Muscle layer of colon (tissue), 2 donors: ENCODE measurements around the gene ADARB1.

Experiments used
- H3K27ac ChIP-seq: one replicate; pipeline ENCODE4 v1.7.0; 2013; ENCODE audit warnings: low read depth, mild to moderate bottlenecking, low read length, moderate library complexity
- H3K27me3 ChIP-seq, 2 donors: one replicate each; pipeline ENCODE4 v1.7.0; 2013; ENCODE audit warnings: low read length in 2 of 2, mild to moderate bottlenecking in 2 of 2; ENCODE audit not compliant: insufficient read depth in 2 of 2, control insufficient read depth in 1 of 2
- H3K36me3 ChIP-seq: one replicate; pipeline ENCODE4 v1.7.0; 2013; ENCODE audit warnings: mild to moderate bottlenecking, low read length; ENCODE audit not compliant: insufficient read depth
- H3K4me1 ChIP-seq: one replicate; pipeline ENCODE4 v1.7.0; 2013; ENCODE audit warnings: mild to moderate bottlenecking, low read length; ENCODE audit not compliant: insufficient read depth
- H3K4me3 ChIP-seq, 2 donors: one replicate each; pipeline ENCODE4 v1.7.0; 2013; ENCODE audit warnings: low read length in 2 of 2, low read depth in 1 of 2, mild to moderate bottlenecking in 1 of 2, moderate library complexity in 1 of 2
- H3K9ac ChIP-seq: one replicate; pipeline ENCODE4 v1.7.0; 2013; ENCODE audit warnings: low read length
- H3K9me3 ChIP-seq: one replicate; pipeline ENCODE4 v1.7.0; 2013; ENCODE audit warnings: mild to moderate bottlenecking, low read length
- donor health status: abdominal sarcoma.
- donor health status: Adenocarcinoma of cecum.

Gene ADARB1

GRCh38 chr21:45178070-45178608, 103.8 kb downstream of the ADARB1 start:
- Histone ChIP-seq H3K9ac (no peak overlapping the region), H3K36me3 (peaks cover 61% of the 10 kb centered on the region)

GRCh38 chr21:45178971-45179370, 104.6 kb downstream of the ADARB1 start:
- H3K27me3 ChIP-seq: no peaks in the 10 kb centered on the region
- no peaks in the 10 kb centered on the region for H3K9me3 ChIP-seq
- no peak overlapping the region for H3K4me3 ChIP-seq
- H3K4me1 ChIP-seq: no peaks in the 10 kb centered on the region
- H3K27ac ChIP-seq: no peak overlapping the region
- H3K9ac ChIP-seq: no peak overlapping the region
- H3K36me3 ChIP-seq: peaks cover 61% of the 10 kb centered on the region

More at GRCh38 chr21:45178070-45178608, 103.8 kb downstream of the ADARB1 start:
- Histone ChIP-seq H3K4me3 (no peak overlapping the region), H3K9me3 (no peaks in the 10 kb centered on the region), H3K4me1 (no peaks in the 10 kb centered on the region), H3K27ac (no peak overlapping the region), H3K27me3 (no peaks in the 10 kb centered on the region)

GRCh38 chr21:45179568-45180245, 105.3 kb downstream of the ADARB1 start:
- Histone ChIP-seq H3K36me3 (peaks cover 64% of the 10 kb centered on the region), H3K9me3 (no peaks in the 10 kb centered on the region), H3K4me3 (no peak overlapping the region), H3K27me3 (no peaks in the 10 kb centered on the region), H3K27ac (no peak overlapping the region), H3K9ac (no peak overlapping the region), H3K4me1 (no peaks in the 10 kb centered on the region)

- Histone ChIP-seq H3K9me3 (no peaks in the 10 kb centered on the region), H3K4me1 (no peaks in the 10 kb centered on the region), H3K27ac (no peak overlapping the region), H3K4me3 (no peak overlapping the region), H3K27me3 (no peaks in the 10 kb centered on the region), H3K36me3 (peaks cover 69% of the 10 kb centered on the region), H3K9ac (no peak overlapping the region)
These were observed 105.8 kb downstream of the ADARB1 start for GRCh38 chr21:45180246-45180599.

GRCh38 chr21:45182958-45183357, 108.6 kb downstream of the ADARB1 start:
- Histone ChIP-seq H3K9me3 (peaks cover 16% of the 10 kb centered on the region), H3K4me1 (no peaks in the 10 kb centered on the region), H3K36me3 (peaks cover 73% of the 10 kb centered on the region), H3K4me3 (no peak overlapping the region), H3K9ac (no peak overlapping the region), H3K27me3 (no peaks in the 10 kb centered on the region), H3K27ac (no peak overlapping the region)

GRCh38 chr21:45183852-45184251, 109.5 kb downstream of the ADARB1 start:
- H3K27me3 ChIP-seq: no peaks in the 10 kb centered on the region
- no peak overlapping the region for H3K4me3 ChIP-seq
- H3K27ac ChIP-seq: no peak overlapping the region
- H3K9ac ChIP-seq: no peak overlapping the region
- peaks cover 72% of the 10 kb centered on the region for H3K36me3 ChIP-seq
- no peaks in the 10 kb centered on the region for H3K4me1 ChIP-seq
- peaks cover 19% of the 10 kb centered on the region for H3K9me3 ChIP-seq

DNA sequence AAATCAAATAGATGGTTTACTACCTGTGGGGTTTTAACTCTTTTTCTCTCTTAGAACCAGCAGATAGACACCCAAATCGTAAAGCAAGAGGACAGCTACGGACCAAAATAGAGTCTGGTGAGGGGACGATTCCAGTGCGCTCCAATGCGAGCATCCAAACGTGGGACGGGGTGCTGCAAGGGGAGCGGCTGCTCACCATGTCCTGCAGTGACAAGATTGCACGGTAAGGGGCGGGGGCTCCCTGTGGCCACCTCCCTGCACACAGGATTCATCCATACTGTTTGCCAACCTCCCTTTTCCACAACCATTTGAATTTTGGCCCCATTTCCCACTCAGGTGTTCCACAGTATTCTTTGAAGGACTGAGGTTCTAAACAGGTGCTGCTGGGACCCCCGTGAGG, 110.5 kb downstream of the ADARB1 start:
- Histone ChIP-seq H3K9me3 (peaks cover 23% of the 10 kb centered on the region), H3K4me1 (no peaks in the 10 kb centered on the region), H3K36me3 (peaks cover 74% of the 10 kb centered on the region), H3K27me3 (no peaks in the 10 kb centered on the region), H3K27ac (no peak overlapping the region), H3K4me3 (no peak overlapping the region), H3K9ac (no peak overlapping the region)

GRCh38 chr21:45186709-45187108, 112.3 kb downstream of the ADARB1 start:
- Histone ChIP-seq H3K27me3 (no peaks in the 10 kb centered on the region), H3K27ac (no peak overlapping the region), H3K9me3 (peaks cover 28% of the 10 kb centered on the region), H3K4me1 (peaks cover 8% of the 10 kb centered on the region), H3K9ac (no peak overlapping the region), H3K4me3 (no peak overlapping the region), H3K36me3 (peaks cover 59% of the 10 kb centered on the region)

- no peak overlapping the region for H3K9ac ChIP-seq
- no peaks in the 10 kb centered on the region for H3K27me3 ChIP-seq
- H3K36me3 ChIP-seq: peaks cover 58% of the 10 kb centered on the region
- no peak overlapping the region for H3K27ac ChIP-seq
- no peak overlapping the region for H3K4me3 ChIP-seq
- peaks cover 8% of the 10 kb centered on the region for H3K4me1 ChIP-seq
- peaks cover 28% of the 10 kb centered on the region for H3K9me3 ChIP-seq
These were observed 113.3 kb downstream of the ADARB1 start for GRCh38 chr21:45187646-45188045.

- peaks cover 8% of the 10 kb centered on the region for H3K4me1 ChIP-seq
- no peak overlapping the region for H3K27ac ChIP-seq
- H3K36me3 ChIP-seq: peaks cover 56% of the 10 kb centered on the region
- H3K4me3 ChIP-seq: no peak overlapping the region
- no peaks in the 10 kb centered on the region for H3K27me3 ChIP-seq
- peaks cover 28% of the 10 kb centered on the region for H3K9me3 ChIP-seq
- no peak overlapping the region for H3K9ac ChIP-seq
These were observed 115.6 kb downstream of the ADARB1 start for GRCh38 chr21:45190013-45190412.

GRCh38 chr21:45192332-45192731, 118.0 kb downstream of the ADARB1 start:
- Histone ChIP-seq H3K27me3 (no peaks in the 10 kb centered on the region), H3K9ac (no peak overlapping the region), H3K4me1 (peaks cover 8% of the 10 kb centered on the region), H3K27ac (no peak overlapping the region), H3K4me3 (no peak overlapping the region), H3K36me3 (peaks cover 33% of the 10 kb centered on the region), H3K9me3 (peaks cover 18% of the 10 kb centered on the region)

- Histone ChIP-seq H3K4me1 (no peaks in the 10 kb centered on the region), H3K36me3 (peaks cover 18% of the 10 kb centered on the region)
These were observed 122.2 kb downstream of the ADARB1 start for GRCh38 chr21:45196620-45197019.

More at GRCh38 chr21:45196620-45197019, 122.2 kb downstream of the ADARB1 start:
- no peak overlapping the region for H3K4me3 ChIP-seq
- H3K9me3 ChIP-seq: no peaks in the 10 kb centered on the region
- no peak overlapping the region for H3K27ac ChIP-seq
- no peaks in the 10 kb centered on the region for H3K27me3 ChIP-seq
- H3K9ac ChIP-seq: no peak overlapping the region
